Endothelial cell (in vitro differentiated cells): ENCODE data around the gene CTSK. TPM values are rescaled to one million over a fixed set of nuclear protein-coding genes. Genes with fewer than 3 reads are reported as not detected.
"Not testable (repeated sequence)": the region's sequence is repeated elsewhere in the genome, so short reads cannot be mapped to it uniquely, and the experiment has no call there.

Experiments used
- DNase-seq: peaks from one replicate; pipeline ENCODE4 v3.0.0; 2021; ENCODE audit warnings: low spot score
- H3K27ac Mint-ChIP-seq: one replicate; pipeline ENCODE4 v1.8.0; 2021; ENCODE audit warnings: mixed read lengths, inconsistent platforms; ENCODE audit not compliant: unreplicated experiment
- H3K27me3 Mint-ChIP-seq: one replicate; pipeline ENCODE4 v1.8.0; 2021; ENCODE audit warnings: mild to moderate bottlenecking, moderate library complexity, mixed read lengths, inconsistent platforms; ENCODE audit not compliant: unreplicated experiment
- H3K36me3 Mint-ChIP-seq: one replicate; pipeline ENCODE4 v1.8.0; 2021; ENCODE audit warnings: mild to moderate bottlenecking, low read depth, mixed read lengths, inconsistent platforms; ENCODE audit not compliant: unreplicated experiment
- H3K4me1 Mint-ChIP-seq: one replicate; pipeline ENCODE4 v1.8.0; 2021; ENCODE audit warnings: mild to moderate bottlenecking, mixed read lengths, inconsistent platforms; ENCODE audit not compliant: unreplicated experiment
- H3K4me3 Mint-ChIP-seq: one replicate; pipeline ENCODE4 v1.8.0; 2021; ENCODE audit warnings: mild to moderate bottlenecking, mixed read lengths, inconsistent platforms; ENCODE audit not compliant: unreplicated experiment
- H3K9me3 Mint-ChIP-seq: one replicate; pipeline ENCODE4 v1.8.0; 2021; ENCODE audit warnings: mixed read lengths, inconsistent platforms; ENCODE audit not compliant: unreplicated experiment
- long read RNA-seq: library from polyadenylated mRNA; unstranded; transcript quantifications from one replicate; pipeline ENCODE4 v2.0.0, GENCODE V29; 2020; ENCODE audit not compliant: unreplicated experiment
- total RNA-seq: library from RNA; stranded (reverse); fragmentation: NEBNext Ultra II Directional; extraction: Animal tissue kit (Norgen Biotek cat#: 25700); gene quantifications from one replicate; pipeline ENCODE4 v1.2.1, GENCODE V29; 2021; ENCODE audit not compliant: unreplicated experiment
- TF ChIP-seq, protein P1 (sequence below): fragments of 200-600 bp; sonication (generic); IDR thresholded peaks from one replicate; pipeline ENCODE4 v1.5.0; 2021; ENCODE audit warnings: antibody characterized with exemption; ENCODE audit not compliant: unreplicated experiment

The CTSK gene
- total RNA-seq = 110 TPM
- long read RNA-seq, transcript CTSK-201 (8 exons, 1,692 nt) = major isoform, 116 of 157 reads
- long read RNA-seq, partial matches to known transcripts = 21 of 157 reads
- long read RNA-seq, other reads (novel, unspliced or antisense) = 20 of 157 reads

DNA sequence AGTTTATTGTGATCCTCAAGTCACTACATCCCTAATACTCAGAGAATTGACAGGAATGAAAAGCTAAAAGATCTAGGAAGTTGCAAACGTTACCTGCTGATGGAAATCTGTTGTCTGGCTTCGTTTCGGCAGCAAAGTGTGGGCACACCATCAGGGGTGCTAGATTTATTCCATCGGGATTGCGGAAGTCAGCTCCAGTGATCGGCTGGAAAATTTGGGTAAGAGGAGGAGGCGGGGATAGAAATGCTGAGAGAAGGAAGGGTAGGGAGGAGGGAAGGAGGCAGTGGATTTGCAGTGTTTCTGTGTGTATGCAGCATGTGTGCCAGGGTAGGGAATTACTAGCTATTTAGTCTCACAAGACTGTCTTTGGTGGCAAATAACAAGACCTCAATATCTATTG is at the start of gene CTSK:
TSS of gene CTSK (minus strand) at position 140 of the 400 bp plus-strand sequence. CDS start 1,455 bp downstream, outside the sequence.
- TF ChIP-seq, protein P1, sequence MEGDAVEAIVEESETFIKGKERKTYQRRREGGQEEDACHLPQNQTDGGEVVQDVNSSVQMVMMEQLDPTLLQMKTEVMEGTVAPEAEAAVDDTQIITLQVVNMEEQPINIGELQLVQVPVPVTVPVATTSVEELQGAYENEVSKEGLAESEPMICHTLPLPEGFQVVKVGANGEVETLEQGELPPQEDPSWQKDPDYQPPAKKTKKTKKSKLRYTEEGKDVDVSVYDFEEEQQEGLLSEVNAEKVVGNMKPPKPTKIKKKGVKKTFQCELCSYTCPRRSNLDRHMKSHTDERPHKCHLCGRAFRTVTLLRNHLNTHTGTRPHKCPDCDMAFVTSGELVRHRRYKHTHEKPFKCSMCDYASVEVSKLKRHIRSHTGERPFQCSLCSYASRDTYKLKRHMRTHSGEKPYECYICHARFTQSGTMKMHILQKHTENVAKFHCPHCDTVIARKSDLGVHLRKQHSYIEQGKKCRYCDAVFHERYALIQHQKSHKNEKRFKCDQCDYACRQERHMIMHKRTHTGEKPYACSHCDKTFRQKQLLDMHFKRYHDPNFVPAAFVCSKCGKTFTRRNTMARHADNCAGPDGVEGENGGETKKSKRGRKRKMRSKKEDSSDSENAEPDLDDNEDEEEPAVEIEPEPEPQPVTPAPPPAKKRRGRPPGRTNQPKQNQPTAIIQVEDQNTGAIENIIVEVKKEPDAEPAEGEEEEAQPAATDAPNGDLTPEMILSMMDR = no peak
- Mint-ChIP-seq H3K27me3 (peaks cover 5% of the 10 kb centered on the region), H3K4me3 (peak within 1 kb of the TSS; percentile 93), H3K36me3 (peaks cover 8% of the 10 kb centered on the region), H3K4me1 (peaks cover 59% of the 10 kb centered on the region), H3K27ac (peak within 1 kb of the TSS; percentile 100), H3K9me3 (no peaks in the 10 kb centered on the region)
- DNase-seq = no peak

DNA sequence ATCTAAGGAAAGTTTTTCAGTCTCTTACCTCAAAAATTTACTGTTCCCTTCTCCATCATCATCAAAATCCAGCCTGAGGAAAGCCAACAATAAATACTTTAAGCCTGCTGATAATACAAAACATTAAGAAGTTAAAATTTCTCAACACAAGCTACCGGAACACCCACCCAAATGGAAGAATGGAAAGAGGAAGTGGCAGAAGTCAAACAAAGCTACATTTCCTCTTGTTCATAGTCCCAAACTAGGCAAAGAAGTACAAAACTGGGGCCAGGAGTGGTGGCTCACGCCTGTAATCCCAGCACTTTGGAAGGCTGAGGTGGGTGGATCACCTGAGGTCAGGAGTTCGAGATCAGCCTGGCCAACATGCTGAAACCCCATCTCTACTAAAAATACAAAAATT is 44.7 kb upstream of the CTSK start:
- not testable (repeated sequence) for H3K4me1 Mint-ChIP-seq, H3K27me3 Mint-ChIP-seq, H3K9me3 Mint-ChIP-seq, DNase-seq
- Mint-ChIP-seq H3K4me3 (peak overlapping the region; percentile 84), H3K36me3 (peaks cover 32% of the 10 kb centered on the region), H3K27ac (peak overlapping the region; percentile 74)

DNA sequence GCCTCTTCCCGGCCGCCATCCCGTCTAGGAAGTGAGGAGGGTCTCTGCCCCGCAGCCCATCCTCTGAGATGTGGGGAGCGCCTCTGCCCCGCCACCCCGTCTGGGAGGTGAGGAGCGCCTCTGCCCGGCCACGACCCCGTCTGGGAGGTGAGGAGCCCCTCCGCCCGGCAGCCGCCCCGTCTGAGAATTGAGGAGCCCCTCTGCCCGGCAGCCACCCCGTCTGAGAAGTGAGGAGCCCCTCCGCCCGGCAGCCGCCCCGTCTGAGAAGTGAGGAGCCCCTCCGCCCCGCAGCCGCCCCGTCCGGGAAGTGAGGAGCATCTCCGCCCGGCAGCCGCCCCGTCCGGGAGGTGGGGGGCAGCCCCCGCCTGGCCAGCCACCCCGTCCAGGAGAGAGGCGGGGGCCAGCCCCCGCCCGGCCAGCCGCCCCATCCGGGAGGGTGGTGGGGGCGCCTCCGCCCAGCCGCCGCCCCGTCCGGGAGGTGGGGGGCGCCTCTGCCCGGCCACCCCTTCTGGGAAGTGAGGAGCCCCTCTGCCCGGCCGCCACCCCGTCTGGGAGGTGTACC is 42.8 kb upstream of the CTSK start:
- H3K4me3 Mint-ChIP-seq = not testable (repeated sequence)

DNA sequence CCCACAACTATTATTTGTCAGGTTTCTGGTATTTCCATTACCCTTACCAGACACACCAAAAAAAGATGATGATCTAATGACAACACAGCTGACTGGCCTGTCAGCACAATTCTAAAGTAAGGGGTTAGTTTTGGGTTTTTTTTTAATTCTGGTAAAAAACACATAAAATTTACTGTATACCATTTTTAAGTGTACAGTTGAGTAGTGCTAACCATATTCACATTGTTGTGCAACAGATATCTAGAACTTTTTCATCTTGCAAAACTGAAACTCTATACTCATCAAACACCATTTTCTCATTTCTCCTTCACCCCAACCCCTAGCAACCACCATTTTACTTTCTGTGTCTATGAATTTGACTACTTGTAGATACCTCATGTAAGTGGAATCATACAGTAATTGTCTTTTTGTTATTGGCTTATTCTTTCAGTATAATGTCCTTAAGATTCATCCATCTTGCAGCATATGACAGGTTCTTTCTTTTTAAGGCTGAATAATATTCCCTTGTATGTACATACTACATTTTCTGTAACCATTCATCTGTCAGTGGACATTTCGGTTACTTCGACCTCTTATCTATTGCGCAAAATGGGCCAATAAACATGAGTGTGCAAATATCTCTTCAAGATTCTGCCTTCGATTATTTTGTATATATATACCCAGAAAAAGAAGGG is 38.5 kb upstream of the CTSK start:
- TF ChIP-seq, protein P1 = no peak
- DNase-seq = no peak
- Mint-ChIP-seq H3K27ac (no peak overlapping the region), H3K4me1 (peaks cover 14% of the 10 kb centered on the region), H3K9me3 (no peaks in the 10 kb centered on the region), H3K27me3 (no peaks in the 10 kb centered on the region), H3K4me3 (no peak overlapping the region), H3K36me3 (no peaks in the 10 kb centered on the region)

More for the DNA sequence above, 42.8 kb upstream of the CTSK start:
- H3K27me3 Mint-ChIP-seq, DNase-seq, H3K4me1 Mint-ChIP-seq, H3K9me3 Mint-ChIP-seq, H3K27ac Mint-ChIP-seq: not testable (repeated sequence)
- peaks cover 31% of the 10 kb centered on the region for H3K36me3 Mint-ChIP-seq

DNA sequence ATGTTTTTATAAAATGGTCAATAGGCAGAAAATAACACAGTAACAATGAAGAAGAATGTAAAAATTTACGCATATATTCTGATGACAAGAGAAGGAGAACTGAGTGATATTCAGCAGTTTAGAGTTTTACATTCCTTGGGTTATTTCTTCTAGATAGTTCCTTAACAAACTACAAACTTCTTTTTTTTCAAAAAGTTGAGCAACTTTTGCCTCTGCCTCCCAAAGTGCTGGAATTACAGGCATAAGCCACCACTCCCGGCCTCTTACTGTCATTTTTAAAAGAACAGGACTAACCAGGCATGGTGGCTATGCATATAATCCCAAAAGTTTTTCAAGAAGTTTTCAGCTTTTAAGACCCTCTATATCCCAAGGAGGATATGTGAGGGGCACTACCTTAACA is 35.4 kb upstream of the CTSK start:
- Mint-ChIP-seq H3K4me1 (peaks cover 29% of the 10 kb centered on the region), H3K9me3 (no peaks in the 10 kb centered on the region), H3K27me3 (no peaks in the 10 kb centered on the region), H3K27ac (no peak overlapping the region), H3K4me3 (no peak overlapping the region), H3K36me3 (no peaks in the 10 kb centered on the region)
- no peak for DNase-seq
- TF ChIP-seq, protein P1 = no peak

DNA sequence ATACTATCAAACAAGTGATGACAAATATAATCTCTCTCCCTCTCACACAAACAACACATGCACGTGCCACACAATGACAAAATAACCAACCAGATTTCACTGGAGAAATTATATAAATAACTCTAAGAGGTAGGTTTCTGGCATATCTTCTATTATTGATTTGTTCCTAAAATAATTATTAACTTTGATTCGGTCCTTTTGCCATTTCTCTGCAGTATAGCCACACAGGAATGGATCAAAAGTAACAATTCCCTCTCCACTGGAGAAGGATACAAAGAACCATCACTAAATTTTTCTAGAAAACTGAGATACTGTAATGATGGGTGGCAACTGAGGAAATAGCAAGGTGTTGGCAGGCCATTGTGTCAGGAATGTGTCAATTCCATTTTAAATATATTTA is 34.9 kb upstream of the CTSK start:
- Mint-ChIP-seq H3K9me3 (no peaks in the 10 kb centered on the region), H3K4me3 (no peak overlapping the region), H3K27me3 (no peaks in the 10 kb centered on the region), H3K27ac (peak overlapping the region; percentile 15), H3K36me3 (no peaks in the 10 kb centered on the region), H3K4me1 (peaks cover 29% of the 10 kb centered on the region)
- TF ChIP-seq, protein P1 = no peak
- DNase-seq = no peak
